Stomach (tissue), 9 donors: Measurements from ENCODE around the gene SYT2. TPM values are rescaled to one million over a fixed set of nuclear protein-coding genes. Genes with fewer than 3 reads are reported as not detected.
"Not testable (repeated sequence)": the region's sequence is repeated elsewhere in the genome, so short reads cannot be mapped to it uniquely, and the experiment has no call there.

Experiments
- DNase-seq, 2 donors: peaks; one replicate each; pipeline versions ENCODE4 v3.0.0 to v3.0.0-alpha.2; 2013 to 2019
- H3K27ac ChIP-seq, 5 donors: fragments of 200-600 bp in 4 of 5; sonication (generic) in 4 of 5; one replicate each; pipeline ENCODE4 v1.5.1; 2013 to 2019; ENCODE audit warnings: mild to moderate bottlenecking in 1 of 5, moderate library complexity in 1 of 5
- H3K27me3 ChIP-seq, 3 donors: fragments of 200-600 bp; sonication (generic); one replicate each; pipeline ENCODE4 v1.5.1; 2017 to 2019; ENCODE audit warnings: mixed run types in 1 of 3
- H3K36me3 ChIP-seq, 4 donors: fragments of 200-600 bp; sonication (generic); 1 replicate in 3 of 4; 2 replicates in 1 of 4; pipeline ENCODE4 v1.5.1; 2016 to 2019
- H3K4me1 ChIP-seq, 4 donors: fragments of 200-600 bp; sonication (generic); one replicate each; pipeline ENCODE4 v1.5.1; 2016 to 2019
- H3K4me3 ChIP-seq, 4 donors: fragments of 200-600 bp; sonication (generic) in 3 of 4; one replicate each; pipeline ENCODE4 v1.5.1; 2016 to 2019; ENCODE audit warnings: mild to moderate bottlenecking in 1 of 4
- H3K9me3 ChIP-seq, 4 donors: fragments of 200-600 bp; sonication (generic); one replicate each; pipeline ENCODE4 v1.5.1; 2016 to 2019
- CTCF ChIP-seq, 7 experiments: fragments of 450-650 bp in 4 of 7; fragments of 200-600 bp in 3 of 7; sonication (generic) in 3 of 7; IDR thresholded peaks; one replicate each; pipeline ENCODE4 v1.5.1; 2016 to 2019; ENCODE audit warnings: antibody characterized with exemption in 7 of 7, control low read depth in 2 of 7, mild to moderate bottlenecking in 1 of 7
- EP300 ChIP-seq: sonication (generic); formaldehyde crosslinking; IDR thresholded peaks from one replicate; pipeline ENCODE4 v1.6.1; 2017; ENCODE audit warnings: antibody characterized with exemption
- POLR2A ChIP-seq, 4 donors: fragments of 450-650 bp; IDR thresholded peaks; one replicate each; pipeline ENCODE4 v1.6.1; 2016; ENCODE audit warnings: antibody characterized with exemption in 4 of 4, control low read depth in 2 of 4, mild to moderate bottlenecking in 1 of 4, moderate library complexity in 1 of 4
- POLR2AphosphoS5 ChIP-seq, 3 donors: sonication (generic); formaldehyde crosslinking; IDR thresholded peaks; one replicate each; pipeline ENCODE4 v1.6.1; 2016; ENCODE audit warnings: antibody characterized with exemption in 3 of 3
- WGBS, 5 donors: extraction: QIAGEN DNeasy Blood & Tissue Kit in 3 of 5; methylation state at CpG; one replicate each; pipeline versions ENCODE4 v1.1.5 to v1.1.7; 2013 to 2018; 5-methylcytosine and 5-hydroxymethylcytosine counted together
- intact Hi-C: fragments of 100-400 bp; cut with DNase I; formaldehyde crosslinking; loops from one replicate; pipeline ENCODE4 v1.15.1; 2023; ENCODE audit warnings: low total_unique reads
- polyA plus RNA-seq, 3 donors: library from polyadenylated mRNA; stranded (reverse); fragments of 200-250 nt; gene quantifications; one replicate each; pipeline ENCODE4 v1.2.3, GENCODE V29; 2013
- total RNA-seq, 5 donors: library from RNA; depleted of rRNA; stranded (reverse); fragments of >200 nt; gene quantifications; one replicate each; pipeline versions ENCODE4 v1.1.0 to v1.2.3, GENCODE V29; 2014 to 2016
- donor health status: healthy with polysubstance abuse.
- donor health status: Bipolar disorder and iron deficiency.
- donor health status: healthy.

Gene SYT2
- total and polyA plus RNA-seq, 8 donors: 0.18 to 0.29 TPM; not detected in 6

- WGBS, 5 donors: 0 to 51% (median 36%) methylated on average over 1 to 20 of the region's 20 CpGs
- TF ChIP-seq EP300 (no peak), CTCF (IDR thresholded peaks at IDR 0.05) (no peak), POLR2AphosphoS5 (IDR thresholded peaks at IDR 0.05) (no peak), POLR2A (IDR thresholded peaks at IDR 0.05) (no peak)
- no peak for DNase-seq
Measured at GRCh38 chr1:202642212-202642611, 68.0 kb downstream of the SYT2 start.

GRCh38 chr1:202639500-202639899 is 70.8 kb downstream of the SYT2 start:
- H3K4me1 ChIP-seq: peaks cover 21 to 33% (median 28%) of the 10 kb centered on the region in 4 donors
- H3K9me3 ChIP-seq: no peaks in the 10 kb centered on the region
- TF ChIP-seq POLR2A (IDR thresholded peaks at IDR 0.05): no peak
- no peak for TF ChIP-seq POLR2AphosphoS5 (IDR thresholded peaks at IDR 0.05)
- no peak for TF ChIP-seq CTCF (IDR thresholded peaks at IDR 0.05)
- no peak for TF ChIP-seq EP300
- no peak overlapping the region for H3K4me3 ChIP-seq
- no peak overlapping the region for H3K27ac ChIP-seq
- DNase-seq: no peak
- WGBS, 5 donors: 82 to 90% (median 87%) methylated on average over 9 of the region's 9 CpGs
- H3K27me3 ChIP-seq: peaks cover 10 to 95% (median 31%) of the 10 kb centered on the region in 3 donors
- intact Hi-C loops: no loop called here
- H3K36me3 ChIP-seq: no peaks in the 10 kb centered on the region

More at GRCh38 chr1:202642212-202642611, 68.0 kb downstream of the SYT2 start:
- peaks cover 21 to 35% (median 28%) of the 10 kb centered on the region in 4 donors for H3K4me1 ChIP-seq
- no peaks in the 10 kb centered on the region for H3K9me3 ChIP-seq
- peaks cover 10 to 100% (median 36%) of the 10 kb centered on the region in 3 donors for H3K27me3 ChIP-seq
- intact Hi-C loops: no loop called here
- H3K27ac ChIP-seq: no peak overlapping the region
- H3K4me3 ChIP-seq: peak overlapping the region in 3 of 4 donors; percentile 39 to 52 (median 41)
- H3K36me3 ChIP-seq: no peaks in the 10 kb centered on the region

GRCh38 chr1:202638701-202639305 is 71.5 kb downstream of the SYT2 start:
- H3K36me3 ChIP-seq, H3K27ac ChIP-seq, H3K4me3 ChIP-seq, H3K9me3 ChIP-seq, intact Hi-C loops: not testable (repeated sequence)
- Histone ChIP-seq H3K4me1 (peaks cover 15 to 26% (median 21%) of the 10 kb centered on the region in 4 donors), H3K27me3 (peaks cover 8 to 93% (median 24%) of the 10 kb centered on the region in 3 donors)
- peak in 1 of 2 donors; percentile 44 for DNase-seq
- WGBS, 5 donors: 31 to 56% (median 40%) methylated on average over 9 of the region's 9 CpGs

- TF ChIP-seq POLR2A (IDR thresholded peaks at IDR 0.05) (no peak), EP300 (no peak), POLR2AphosphoS5 (IDR thresholded peaks at IDR 0.05) (no peak), CTCF (IDR thresholded peaks at IDR 0.05) (no peak)
- H3K36me3 ChIP-seq: no peaks in the 10 kb centered on the region
Measured at GRCh38 chr1:202638019-202638700, 72.1 kb downstream of the SYT2 start.

GRCh38 chr1:202637321-202638018 is 72.8 kb downstream of the SYT2 start:
- H3K27ac ChIP-seq, DNase-seq, H3K36me3 ChIP-seq, intact Hi-C loops, H3K9me3 ChIP-seq, H3K4me3 ChIP-seq: not testable (repeated sequence)
- 75 to 84% (median 78%) methylated on average over 11 to 16 of the region's 16 CpGs for WGBS, 5 donors
- Histone ChIP-seq H3K4me1 (peaks cover 1 to 12% (median 8%) of the 10 kb centered on the region in 4 donors), H3K27me3 (peaks cover 4 to 93% (median 11%) of the 10 kb centered on the region in 3 donors)

More at GRCh38 chr1:202638019-202638700, 72.1 kb downstream of the SYT2 start:
- peaks cover 8 to 19% (median 15%) of the 10 kb centered on the region in 4 donors for H3K4me1 ChIP-seq
- DNase-seq: no peak
- no peak overlapping the region for H3K4me3 ChIP-seq
- WGBS, 5 donors: 46 to 64% (median 53%) methylated on average over 7 of the region's 7 CpGs
- intact Hi-C loops: no loop called here
- no peaks in the 10 kb centered on the region for H3K9me3 ChIP-seq
- H3K27me3 ChIP-seq: peaks cover 4 to 93% (median 18%) of the 10 kb centered on the region in 3 donors
- no peak overlapping the region for H3K27ac ChIP-seq

- intact Hi-C loops: not testable (repeated sequence)
- 48 to 56% (median 52%) methylated on average over 3 of the region's 3 CpGs for WGBS, 5 donors
Measured at GRCh38 chr1:202636171-202636570, 74.1 kb downstream of the SYT2 start.

More at GRCh38 chr1:202636171-202636570, 74.1 kb downstream of the SYT2 start:
- H3K4me3 ChIP-seq, H3K36me3 ChIP-seq, H3K9me3 ChIP-seq, DNase-seq, H3K4me1 ChIP-seq, H3K27ac ChIP-seq: not testable (repeated sequence)
- peaks cover 0 to 93% (median 0%) of the 10 kb centered on the region in 3 donors for H3K27me3 ChIP-seq
